GM18873 (cell line): ENCODE results near the gene ARHGEF39.

ENCODE experiments used
- ATAC-seq: cut with Tn5 transposase; IDR thresholded peaks from one replicate; pipeline ENCODE4 v1.9.1; 2021; ENCODE audit warnings: mild to moderate bottlenecking, moderate library complexity, moderate number of reproducible peaks; ENCODE audit not compliant: unreplicated experiment, low FRiP score

The ARHGEF39 gene

GRCh38 chr9:35664531-35665470, at the start of gene ARHGEF39:
ARHGEF39 (minus strand) TSS chr9:35665195; CDS start chr9:35665169, 26 bp downstream.
- peak; percentile 43 for ATAC-seq

GRCh38 chr9:35714123-35714522, 49.1 kb upstream of the ARHGEF39 start:
- ATAC-seq: no peak

- ATAC-seq: no peak
Observed at GRCh38 chr9:35713578-35713977, 48.6 kb upstream of the ARHGEF39 start.

- no peak for ATAC-seq
Observed at GRCh38 chr9:35712762-35713400, 47.9 kb upstream of the ARHGEF39 start.

GRCh38 chr9:35711501-35712428, 46.8 kb upstream of the ARHGEF39 start:
- ATAC-seq: no peak

GRCh38 chr9:35710818-35711500, 46.0 kb upstream of the ARHGEF39 start:
- no peak for ATAC-seq

- ATAC-seq: no peak
Observed at GRCh38 chr9:35708146-35708545, 43.2 kb upstream of the ARHGEF39 start.

- ATAC-seq: no peak
Observed at GRCh38 chr9:35706951-35707350, 42.0 kb upstream of the ARHGEF39 start.

GRCh38 chr9:35705836-35706430, 40.9 kb upstream of the ARHGEF39 start:
- ATAC-seq: no peak

GRCh38 chr9:35705372-35705771, 40.4 kb upstream of the ARHGEF39 start:
- ATAC-seq: no peak

GRCh38 chr9:35703906-35704672, 39.1 kb upstream of the ARHGEF39 start:
- ATAC-seq: no peak

- no peak for ATAC-seq
Observed at GRCh38 chr9:35702696-35703095, 37.7 kb upstream of the ARHGEF39 start.

- ATAC-seq: no peak
Observed at GRCh38 chr9:35700942-35701341, 35.9 kb upstream of the ARHGEF39 start.

GRCh38 chr9:35700031-35700430, 35.0 kb upstream of the ARHGEF39 start:
- ATAC-seq: no peak

GRCh38 chr9:35698231-35698630, 33.2 kb upstream of the ARHGEF39 start:
- ATAC-seq: no peak

- ATAC-seq: no peak
Observed at GRCh38 chr9:35697486-35697885, 32.5 kb upstream of the ARHGEF39 start.

GRCh38 chr9:35696520-35697215, 31.7 kb upstream of the ARHGEF39 start:
- ATAC-seq: peak; percentile 52

GRCh38 chr9:35695943-35696401, 31.0 kb upstream of the ARHGEF39 start:
- ATAC-seq: no peak
